OCI-M2 (cell line): ENCODE measurements around the gene HAVCR1.

Source experiments
- DNase-seq: peaks from one replicate; lab custom pipeline; 2025; ENCODE audit not compliant: unreplicated experiment; lab: John Stamatoyannopoulos, UW

Gene HAVCR1

GRCh38 chr5:157004893-157005551, 53.9 kb downstream of the HAVCR1 start:
- no peak for DNase-seq

GRCh38 chr5:156991714-156992113, 67.2 kb downstream of the HAVCR1 start:
- DNase-seq: no peak

GRCh38 chr5:156984064-156984463, 74.9 kb downstream of the HAVCR1 start:
- no peak for DNase-seq

DNA sequence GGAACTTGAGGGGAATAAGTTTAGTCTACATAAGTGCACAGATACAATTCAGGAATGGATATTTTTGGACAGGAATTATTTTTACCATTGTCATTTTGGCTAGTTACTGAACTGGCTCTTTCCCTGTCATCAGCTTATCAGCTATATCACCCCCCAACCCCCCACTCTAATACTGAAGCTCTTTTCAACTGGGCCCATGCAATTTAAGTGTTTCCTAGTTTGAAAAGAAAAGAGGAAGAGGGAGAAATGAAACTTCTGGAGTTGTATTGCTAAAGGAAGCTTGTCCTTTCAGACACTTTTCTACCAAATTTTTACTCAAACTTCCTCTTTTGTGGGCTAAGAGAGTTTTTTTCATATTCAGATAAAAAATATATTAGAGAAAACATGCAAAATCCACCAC, 77.4 kb downstream of the HAVCR1 start:
- no peak for DNase-seq
